GM12878 (cell line): ENCODE results near the gene SMARCC1. TPM values are rescaled to one million over a fixed set of nuclear protein-coding genes. Genes with fewer than 3 reads are reported as not detected.

Experiments used
- ATAC-seq: fragments of 200-7000 bp; cut with Tn5 transposase; 3 replicates; pipeline ENCODE4 v1.9.1; 2020; ENCODE audit warnings: mild to moderate bottlenecking, moderate library complexity
- BruUV-seq: library from RNA; stranded (reverse); fragments of 400-500 nt; replicated peaks from 2 replicates; lab custom pipeline; 2021; lab: Mats Ljungman, UMichigan
- CTCF ChIA-PET: fragments of 300-600 bp; sonication (Branson Sonifier 250); formaldehyde crosslinking; extraction: SDS; loops from one replicate; lab custom pipeline; 2021; ENCODE audit warnings: inconsistent platforms; lab: Yijun Ruan, JAX
- POLR2A ChIA-PET: fragments of 350-600 bp; formaldehyde crosslinking; extraction: SDS; loops from one replicate; lab custom pipeline; 2021; ENCODE audit warnings: inconsistent platforms; lab: Charles Lee
- RAD21 ChIA-PET: fragments of 300-600 bp; sonication (Branson Sonifier 250); formaldehyde crosslinking; loops from one replicate; lab custom pipeline; 2023; ENCODE audit warnings: antibody characterized with exemption; ENCODE audit not compliant: unreplicated experiment; lab: Charles Lee
- SMC1A ChIA-PET: fragments of 300-600 bp; sonication (Branson Sonifier 250); formaldehyde crosslinking; loops from one replicate; lab custom pipeline; 2023; ENCODE audit not compliant: unreplicated experiment, uncharacterized antibody; lab: Charles Lee
- DNase-seq: peaks from one replicate; pipeline ENCODE4 v3.0.0-alpha.2; 2011; ENCODE audit warnings: low read depth, low spot score
- FAIRE-seq: peaks from 3 replicates; lab custom pipeline; 2011; peaks lifted over from hg19 to GRCh38; lab: Jason Lieb, UNC
- H2AFZ ChIP-seq: 2 replicates; pipeline ENCODE4 v1.6.0; 2011; ENCODE audit warnings: low read depth, low read length, control low read depth; ENCODE audit not compliant: control insufficient read depth
- H3K27ac ChIP-seq: 2 replicates; pipeline ENCODE4 v1.5.1; 2011; ENCODE audit warnings: control low read depth; ENCODE audit not compliant: control insufficient read depth, insufficient read depth
- H3K27me3 ChIP-seq, 2 experiments: replicated peaks in 1 of 2; 2 replicates each; pipeline versions ENCODE4 v1.6.0 to v1.6.1; 2011; ENCODE audit warnings: low read length in 1 of 2; ENCODE audit not compliant: control insufficient read depth in 2 of 2, insufficient read depth in 2 of 2
- H3K36me3 ChIP-seq, 2 experiments: 2 replicates each; pipeline ENCODE4 v1.5.1; 2011; ENCODE audit warnings: low read length in 1 of 2; ENCODE audit not compliant: control insufficient read depth in 2 of 2, insufficient read depth in 2 of 2
- H3K4me1 ChIP-seq: 2 replicates; pipeline ENCODE4 v1.6.1; 2011; ENCODE audit warnings: mild to moderate bottlenecking, low read length, moderate library complexity, mixed read lengths; ENCODE audit not compliant: control insufficient read depth, insufficient read depth
- H3K4me2 ChIP-seq: 2 replicates; pipeline ENCODE4 v1.6.0; 2011; ENCODE audit warnings: control low read depth; ENCODE audit not compliant: control insufficient read depth, insufficient read depth
- H3K4me3 ChIP-seq: fragments of 200-600 bp; sonication (generic); 2 replicates; pipeline ENCODE4 v1.5.1; 2016
- H3K79me2 ChIP-seq: 2 replicates; pipeline ENCODE4 v1.6.0; 2011; ENCODE audit warnings: low read length; ENCODE audit not compliant: control insufficient read depth, insufficient read depth
- H3K9ac ChIP-seq: 2 replicates; pipeline ENCODE4 v1.8.0; 2011; ENCODE audit warnings: low read length, control low read depth, mixed read lengths; ENCODE audit not compliant: control insufficient read depth, insufficient read depth
- H3K9me3 ChIP-seq: replicated peaks from 3 replicates; pipeline ENCODE4 v1.5.1; 2011; ENCODE audit warnings: mild to moderate bottlenecking, low read length; ENCODE audit not compliant: control insufficient read depth, insufficient read depth
- H4K20me1 ChIP-seq: 2 replicates; pipeline ENCODE4 v1.6.0; 2011; ENCODE audit not compliant: control insufficient read depth, insufficient read depth
- BHLHE40 ChIP-seq, 2 experiments: fragments of 450-650 bp in 1 of 2; IDR thresholded peaks; 2 replicates each; pipeline ENCODE4 v1.6.1; 2011 to 2017; ENCODE audit warnings: low read depth in 2 of 2, borderline replicate concordance in 1 of 2, improper control_type of control experiment in 1 of 2, low read length in 1 of 2, mild to moderate bottlenecking in 1 of 2
- E2F4 ChIP-seq: IDR thresholded peaks from 2 replicates; pipeline ENCODE4 v1.6.1; 2012; ENCODE audit warnings: low read depth, low read length, improper control_type of control experiment
- GATAD2B ChIP-seq: fragments of 450-650 bp; conservative IDR thresholded peaks from 2 replicates; pipeline ENCODE4 v1.6.1; 2017; ENCODE audit warnings: low read depth, mild to moderate bottlenecking, moderate library complexity
- HCFC1 ChIP-seq: fragments of 150-350 bp; IDR thresholded peaks from 2 replicates; pipeline ENCODE4 v1.6.1; 2014; ENCODE audit warnings: low read length
- HSF1 ChIP-seq: fragments of 150-350 bp; IDR thresholded peaks from 2 replicates; pipeline ENCODE4 v1.6.1; 2014; ENCODE audit warnings: mild to moderate bottlenecking, low read depth, low read length
- MEF2A ChIP-seq: IDR thresholded peaks from 2 replicates; pipeline ENCODE4 v1.6.1; 2011; ENCODE audit warnings: low read depth, mild to moderate bottlenecking, low read length, moderate library complexity; ENCODE audit not compliant: insufficient read depth
- MYC ChIP-seq: IDR thresholded peaks from 2 replicates; pipeline ENCODE4 v1.6.1; 2011; ENCODE audit warnings: mild to moderate bottlenecking, low read length, moderate library complexity, inconsistent platforms; ENCODE audit not compliant: insufficient read depth, insufficient replicate concordance, insufficient read length, severe bottlenecking
- NKRF ChIP-seq: fragments of 450-650 bp; conservative IDR thresholded peaks from 2 replicates; pipeline ENCODE4 v1.6.1; 2017; ENCODE audit warnings: mild to moderate bottlenecking, moderate library complexity
- TBL1XR1 ChIP-seq: IDR thresholded peaks from 2 replicates; pipeline ENCODE4 v1.6.1; 2012; ENCODE audit warnings: low read depth, low read length, improper control_type of control experiment
- TCF12 ChIP-seq: IDR thresholded peaks from 2 replicates; pipeline ENCODE4 v1.6.1; 2011; ENCODE audit warnings: low read depth, mild to moderate bottlenecking, low read length
- ZBTB33 ChIP-seq: fragments of 450-650 bp; IDR thresholded peaks from 2 replicates; pipeline ENCODE4 v1.6.1; 2017; ENCODE audit warnings: mild to moderate bottlenecking
- WGBS: methylation state at CpG from one replicate; pipeline ENCODE4 v1.1.6; 2016; ENCODE audit warnings: low lambda C conversion rate; ENCODE audit not compliant: insufficient replicate concordance, insufficient coverage; ENCODE audit errors: missing lambda C conversion rate; 5-methylcytosine and 5-hydroxymethylcytosine counted together
- in situ Hi-C: fragments of 300-500 bp; cut with MboI; formaldehyde crosslinking; loops from 9 replicates; pipeline ENCODE4 v1.14.3; 2018; ENCODE audit warnings: mixed read lengths
- intact Hi-C: fragments of 100-400 bp; cut with micrococcal nuclease; formaldehyde crosslinking; loops from one replicate; pipeline ENCODE4 v1.14.2; 2022; ENCODE audit not compliant: unreplicated experiment
- polyA plus RNA-seq, 11 experiments: library from polyadenylated mRNA; depleted of rRNA in 4 of 11; unstranded in 6 of 11; stranded (reverse) in 5 of 11; fragments of >200 nt; fragmentation: Nextera tagmentation in 4 of 11; fragmentation: Illumina TruSeq in 1 of 11; extraction: Ambion mirVana in 4 of 11; extraction: Trizol in 1 of 11; gene quantifications; 1 replicate in 1 of 11; 2 replicates in 10 of 11; pipeline versions ENCODE4 v1.2.1 to v1.2.3, GENCODE V29; 2011 to 2016; ENCODE audit warnings: inconsistent platforms in 2 of 11, missing spikeins in 2 of 11, low read depth in 1 of 11
- total RNA-seq, 4 experiments: library from RNA; depleted of rRNA in 3 of 4; stranded (reverse); fragments of >200 nt in 3 of 4; fragmentation: Illumina TruSeq in 1 of 4; extraction: Trizol in 1 of 4; gene quantifications; 2 replicates each; pipeline versions ENCODE4 v1.2.1 to v1.2.3, GENCODE V29; 2013 to 2021

SMARCC1 gene
- total and polyA plus RNA-seq, 10 of the 15 experiments (the other 5 are each of a cell fraction or from before 2014, with no cell fraction given): 26.6 to 147 (median 57.1) TPM

- intact Hi-C loops (no loop called here), in situ Hi-C loops (no loop called here)
- Histone ChIP-seq H3K9ac (peak overlapping the region; percentile 94), H3K79me2 (peaks cover 29% of the 10 kb centered on the region), H3K4me1 (peaks cover 6% of the 10 kb centered on the region), H3K36me3 (peaks cover 4 to 13% of the 10 kb centered on the region in 2 experiments; a peak in 3 of 4 replicates), H3K4me2 (peak overlapping the region; percentile 84), H3K27ac (peak overlapping the region; percentile 85), H4K20me1 (no peaks in the 10 kb centered on the region), H2AFZ (peak overlapping the region; percentile 98), H3K4me3 (peak overlapping the region; percentile 98), H3K9me3 (no peaks in the 10 kb centered on the region), H3K27me3 (no peaks in the 10 kb centered on the region)
- DNase-seq (peak; percentile 25), FAIRE-seq (peak; percentile 52), ATAC-seq (peak; percentile 100)
- no TSS peak for BruUV-seq
- RAD21 ChIA-PET: interaction anchor here (0.7 to 3.4 kb wide), 11 partner anchors 9 to 327 kb away, joined by 3 to 17 read pairs (median 4); no protein-coding TSS in a partner anchor
- SMC1A ChIA-PET: interaction anchor here (0.6 to 2.4 kb wide), 13 partner anchors 9 to 326 kb away, joined by 3 to 12 read pairs (median 4); partner anchors contain the start of gene DHX30
- POLR2A ChIA-PET: interaction anchor here (0.8 to 2.2 kb wide), 5 partner anchors 9 to 263 kb away, joined by 3 to 7 read pairs (median 4); partner anchors contain the start of gene DHX30
- WGBS: 7% methylated on average over 67 of the region's 77 CpGs
- CTCF ChIA-PET: interaction anchor here (0.6 to 4.7 kb wide), 33 partner anchors 9 to 611 kb away, joined by 3 to 44 read pairs (median 4); partner anchors contain the start of gene DHX30
- TF ChIP-seq ZBTB33 (no peak), MYC (peak; percentile 77), HCFC1 (peak; percentile 67), E2F4 (peak; percentile 11; the same call in 1 of the 2 replicates), NKRF (peak; percentile 87), BHLHE40 (IDR thresholded peaks at IDR 0.05; ENCODE audit: borderline replicate concordance in 1 of 2, low read depth in 2 of 2, low read length in 1 of 2) (peak; percentile 14 to 79; a peak in 3 of 4 replicates), GATAD2B (peak; percentile 87; the same call in 1 of the 2 replicates), HSF1 (no peak), TBL1XR1 (0 out of 2 replicates have a peak, but pooled peaks have one; percentile 39), MEF2A (peak; percentile 22; the same call in 1 of the 2 replicates), TCF12 (peak; percentile 76)
Observed at GRCh38 chr3:47824541-47825473, 43.1 kb upstream of the SMARCC1 start.
